HEK293 (cell line): ENCODE measurements around the gene SLIT2.
A peak's percentile ranks its signal among the peaks of the same experiment; 100 is the strongest.

Experiments
- CTCF ChIA-PET: fragments of 350-600 bp; formaldehyde crosslinking; extraction: SDS; loops from one replicate; lab custom pipeline; 2021; ENCODE audit warnings: antibody characterized with exemption; lab: Yijun Ruan, JAX
- POLR2A ChIA-PET: fragments of 300-600 bp; formaldehyde crosslinking; extraction: SDS; loops from one replicate; lab custom pipeline; 2020; ENCODE audit warnings: antibody characterized with exemption, inconsistent platforms; lab: Yijun Ruan, JAX
- H3K27ac ChIP-seq: fragments of 200-500 bp; sonication (Bioruptor generic); 2 replicates; pipeline ENCODE4 v1.5.1; 2014; ENCODE audit warnings: low read depth, low read length, control low read depth, inconsistent platforms; ENCODE audit errors: extremely low read depth
- H3K36me3 ChIP-seq, 2 experiments: fragments of 200-500 bp in 1 of 2; sonication (Bioruptor generic) in 1 of 2; 1 replicate in 1 of 2; 2 replicates in 1 of 2; pipeline ENCODE4 v1.5.1; 2014 to 2017; ENCODE audit warnings: inconsistent platforms in 2 of 2, low read length in 2 of 2; ENCODE audit not compliant: control insufficient read depth in 2 of 2, insufficient read depth in 1 of 2
- H3K4me1 ChIP-seq: fragments of 200-500 bp; sonication (Bioruptor generic); 2 replicates; pipeline ENCODE4 v1.5.1; 2014; ENCODE audit warnings: mild to moderate bottlenecking, low read length, inconsistent platforms; ENCODE audit not compliant: control insufficient read depth, insufficient read depth
- H3K4me3 ChIP-seq: 2 replicates; pipeline ENCODE4 v1.5.1; 2011; ENCODE audit warnings: low read depth, mild to moderate bottlenecking, control low read depth, low read length, moderate library complexity
- H3K9me3 ChIP-seq: fragments of 200-500 bp; sonication (Bioruptor generic); 2 replicates; pipeline ENCODE4 v1.5.1; 2014; ENCODE audit warnings: low read depth, low read length, inconsistent platforms; ENCODE audit not compliant: control insufficient read depth, insufficient read depth
- GFI1B ChIP-seq: fragments of 450-650 bp; formaldehyde crosslinking; IDR thresholded peaks from 2 replicates; pipeline ENCODE4 v1.5.1; 2016; ENCODE audit warnings: missing biosample characterization, missing genetic modification characterization
- KLF10 ChIP-seq: fragments of 450-650 bp; IDR thresholded peaks from 2 replicates; pipeline ENCODE4 v1.5.1; 2018; ENCODE audit warnings: missing biosample characterization, mild to moderate bottlenecking, missing genetic modification characterization
- KLF8 ChIP-seq: fragments of 450-650 bp; formaldehyde crosslinking; IDR thresholded peaks from 2 replicates; pipeline ENCODE4 v1.5.1; 2016; ENCODE audit warnings: missing biosample characterization, missing genetic modification characterization
- YY2 ChIP-seq: fragments of 450-650 bp; formaldehyde crosslinking; IDR thresholded peaks from 2 replicates; pipeline ENCODE4 v1.5.1; 2016; ENCODE audit warnings: missing biosample characterization, missing genetic modification characterization
- ZBTB17 ChIP-seq: fragments of 450-650 bp; formaldehyde crosslinking; IDR thresholded peaks from 2 replicates; pipeline ENCODE4 v1.5.1; 2016; ENCODE audit warnings: missing biosample characterization, missing genetic modification characterization
- ZBTB20 ChIP-seq: fragments of 450-650 bp; formaldehyde crosslinking; IDR thresholded peaks from 2 replicates; pipeline ENCODE4 v1.5.1; 2016; ENCODE audit warnings: missing biosample characterization, missing genetic modification characterization
- ZFP37 ChIP-seq: fragments of 450-650 bp; formaldehyde crosslinking; IDR thresholded peaks from 2 replicates; pipeline ENCODE4 v1.5.1; 2016; ENCODE audit warnings: missing biosample characterization, missing genetic modification characterization
- ZNF10 ChIP-seq: fragments of 450-650 bp; formaldehyde crosslinking; IDR thresholded peaks from 2 replicates; pipeline ENCODE4 v1.5.1; 2017; ENCODE audit warnings: missing biosample characterization, missing genetic modification characterization
- ZNF157 ChIP-seq: fragments of 450-650 bp; formaldehyde crosslinking; IDR thresholded peaks from 2 replicates; pipeline ENCODE4 v1.5.1; 2016; ENCODE audit warnings: missing biosample characterization, missing genetic modification characterization
- ZNF174 ChIP-seq: fragments of 450-650 bp; formaldehyde crosslinking; IDR thresholded peaks from 2 replicates; pipeline ENCODE4 v1.5.0; 2017; ENCODE audit warnings: missing biosample characterization, mild to moderate bottlenecking, missing genetic modification characterization
- ZNF211 ChIP-seq: fragments of 450-650 bp; formaldehyde crosslinking; IDR thresholded peaks from 2 replicates; pipeline ENCODE4 v1.5.1; 2016; ENCODE audit warnings: low read depth, missing biosample characterization, missing genetic modification characterization
- ZNF266 ChIP-seq: fragments of 450-650 bp; formaldehyde crosslinking; IDR thresholded peaks from 2 replicates; pipeline ENCODE4 v1.5.1; 2016; ENCODE audit warnings: missing biosample characterization, missing genetic modification characterization, low read depth
- ZNF274 ChIP-seq, 2 experiments: fragments of 200-500 bp in 1 of 2; fragments of 450-650 bp in 1 of 2; sonication (Bioruptor generic) in 1 of 2; formaldehyde crosslinking in 1 of 2; IDR thresholded peaks; 2 replicates each; pipeline versions ENCODE4 v1.5.1 to v1.6.1; 2014 to 2016; ENCODE audit warnings: borderline replicate concordance in 1 of 2, inconsistent platforms in 1 of 2, low read length in 1 of 2, missing biosample characterization in 1 of 2, missing genetic modification characterization in 1 of 2
- ZNF610 ChIP-seq: fragments of 450-650 bp; formaldehyde crosslinking; IDR thresholded peaks from 2 replicates; pipeline ENCODE4 v1.5.1; 2016; ENCODE audit warnings: missing biosample characterization, missing genetic modification characterization, borderline replicate concordance
- ZNF654 ChIP-seq: fragments of 450-650 bp; formaldehyde crosslinking; IDR thresholded peaks from 2 replicates; pipeline ENCODE4 v1.5.1; 2016; ENCODE audit warnings: low read depth, missing biosample characterization, missing genetic modification characterization
- ZNF658 ChIP-seq: fragments of 450-650 bp; formaldehyde crosslinking; IDR thresholded peaks from 2 replicates; pipeline ENCODE4; 2016; ENCODE audit warnings: missing biosample characterization, missing genetic modification characterization
- ZNF677 ChIP-seq: fragments of 450-650 bp; IDR thresholded peaks from 2 replicates; pipeline ENCODE4 v1.5.0; 2018; ENCODE audit warnings: missing biosample characterization, mild to moderate bottlenecking, missing genetic modification characterization, moderate library complexity
- ZNF768 ChIP-seq: fragments of 450-650 bp; formaldehyde crosslinking; IDR thresholded peaks from 2 replicates; pipeline ENCODE4 v1.5.1; 2018; ENCODE audit warnings: missing biosample characterization, mild to moderate bottlenecking, missing genetic modification characterization
- ZSCAN23 ChIP-seq: fragments of 450-650 bp; formaldehyde crosslinking; IDR thresholded peaks from 2 replicates; pipeline ENCODE4 v1.5.1; 2016; ENCODE audit warnings: missing biosample characterization, missing genetic modification characterization
- TF ChIP-seq, protein P1 (sequence below): fragments of 450-650 bp; formaldehyde crosslinking; IDR thresholded peaks from 2 replicates; pipeline ENCODE4 v1.5.1; 2016; ENCODE audit warnings: missing biosample characterization, missing genetic modification characterization

Gene SLIT2

DNA sequence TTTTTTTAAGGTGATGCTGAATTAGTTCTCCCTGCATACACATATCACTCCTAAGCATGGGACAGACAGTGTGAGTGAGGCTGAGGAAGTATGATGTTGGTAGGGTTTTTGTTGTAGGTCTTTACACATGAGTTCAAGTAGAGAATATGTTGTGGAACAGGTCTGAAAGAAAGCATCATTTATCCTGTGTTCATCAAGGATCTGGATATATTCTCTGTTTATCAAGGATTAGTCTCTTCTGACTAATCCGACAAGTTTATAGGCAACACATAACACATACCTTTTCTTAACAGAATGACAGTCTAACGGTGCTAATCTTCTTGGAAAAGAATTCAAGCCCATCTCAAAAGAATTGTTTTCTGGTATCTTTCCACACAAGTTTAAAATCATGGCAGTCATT, 10.5 kb downstream of the SLIT2 start:
- H3K36me3 ChIP-seq, result peaks cover 0 to 72% of the 10 kb centered on the region in 2 experiments; a peak in 2 of 3 replicates
- no peak overlapping the region for H3K27ac ChIP-seq
- ChIA-PET CTCF (no interaction called here), POLR2A (interaction anchor here (0.7 kb wide), 1 partner anchor 244 kb away, joined by 3 read pairs; no protein-coding TSS in a partner anchor)
- H3K4me1 ChIP-seq, result no peaks in the 10 kb centered on the region
- no peaks in the 10 kb centered on the region for H3K9me3 ChIP-seq
- TF ChIP-seq ZNF658 (tag by site-specific recombination) (no peak), ZNF274 (IDR thresholded peaks at IDR 0.05; ENCODE audit: low read length) (no peak), ZNF274 (tag by site-specific recombination; IDR thresholded peaks at IDR 0.05; ENCODE audit: borderline replicate concordance) (no peak), KLF10 (tag by site-specific recombination) (no peak), YY2 (no peak), ZFP37 (no peak), ZNF174 (tag by site-specific recombination) (no peak), ZSCAN23 (tag by site-specific recombination) (no peak), ZBTB20 (tag by site-specific recombination) (no peak), ZNF157 (tag by site-specific recombination) (no peak), ZNF677 (tag by site-specific recombination) (no peak), ZNF266 (tag by site-specific recombination) (no peak)
- TF ChIP-seq, protein P1, sequence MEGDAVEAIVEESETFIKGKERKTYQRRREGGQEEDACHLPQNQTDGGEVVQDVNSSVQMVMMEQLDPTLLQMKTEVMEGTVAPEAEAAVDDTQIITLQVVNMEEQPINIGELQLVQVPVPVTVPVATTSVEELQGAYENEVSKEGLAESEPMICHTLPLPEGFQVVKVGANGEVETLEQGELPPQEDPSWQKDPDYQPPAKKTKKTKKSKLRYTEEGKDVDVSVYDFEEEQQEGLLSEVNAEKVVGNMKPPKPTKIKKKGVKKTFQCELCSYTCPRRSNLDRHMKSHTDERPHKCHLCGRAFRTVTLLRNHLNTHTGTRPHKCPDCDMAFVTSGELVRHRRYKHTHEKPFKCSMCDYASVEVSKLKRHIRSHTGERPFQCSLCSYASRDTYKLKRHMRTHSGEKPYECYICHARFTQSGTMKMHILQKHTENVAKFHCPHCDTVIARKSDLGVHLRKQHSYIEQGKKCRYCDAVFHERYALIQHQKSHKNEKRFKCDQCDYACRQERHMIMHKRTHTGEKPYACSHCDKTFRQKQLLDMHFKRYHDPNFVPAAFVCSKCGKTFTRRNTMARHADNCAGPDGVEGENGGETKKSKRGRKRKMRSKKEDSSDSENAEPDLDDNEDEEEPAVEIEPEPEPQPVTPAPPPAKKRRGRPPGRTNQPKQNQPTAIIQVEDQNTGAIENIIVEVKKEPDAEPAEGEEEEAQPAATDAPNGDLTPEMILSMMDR (tag by site-specific recombination), result no peak
- TF ChIP-seq, all 188 proteins: peak for 0
- no peak overlapping the region; the same call in 1 of the 2 replicates for H3K4me3 ChIP-seq

DNA sequence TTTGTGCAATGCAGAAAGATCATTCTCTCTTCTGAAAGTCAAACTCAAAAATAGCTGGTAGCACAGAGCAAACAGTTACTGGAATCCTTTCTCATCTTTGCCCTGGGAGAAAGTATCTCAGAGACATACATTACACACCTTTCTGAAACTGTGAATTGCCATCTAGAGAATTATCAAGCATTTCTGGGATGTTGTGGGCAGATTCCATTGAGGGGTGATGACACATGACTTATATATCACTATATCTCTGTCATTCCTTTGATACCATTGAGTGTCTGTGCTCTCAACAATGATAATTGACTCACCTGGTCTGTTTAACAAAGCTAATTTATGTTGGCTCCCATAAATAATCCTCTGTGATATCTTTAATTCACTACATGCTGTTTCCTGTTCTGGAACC, 13.0 kb downstream of the SLIT2 start:
- no peaks in the 10 kb centered on the region for H3K4me1 ChIP-seq
- H3K36me3 ChIP-seq, result peaks cover 0 to 79% of the 10 kb centered on the region in 2 experiments; a peak in 2 of 3 replicates
- H3K4me3 ChIP-seq, result no peak overlapping the region
- no peak overlapping the region for H3K27ac ChIP-seq
- POLR2A ChIA-PET, result interaction anchor here (3.7 kb wide), 1 partner anchor 12 kb away, joined by 26 read pairs; the partner anchor contains the start of gene SLIT2
- CTCF ChIA-PET, result no interaction called here
- TF ChIP-seq ZBTB17 (tag by site-specific recombination) (peak; percentile 51; the same call in 1 of the 2 replicates), KLF10 (tag by site-specific recombination) (no peak), KLF8 (peak; percentile 45; the same call in 1 of the 2 replicates)
- no peaks in the 10 kb centered on the region for H3K9me3 ChIP-seq

DNA sequence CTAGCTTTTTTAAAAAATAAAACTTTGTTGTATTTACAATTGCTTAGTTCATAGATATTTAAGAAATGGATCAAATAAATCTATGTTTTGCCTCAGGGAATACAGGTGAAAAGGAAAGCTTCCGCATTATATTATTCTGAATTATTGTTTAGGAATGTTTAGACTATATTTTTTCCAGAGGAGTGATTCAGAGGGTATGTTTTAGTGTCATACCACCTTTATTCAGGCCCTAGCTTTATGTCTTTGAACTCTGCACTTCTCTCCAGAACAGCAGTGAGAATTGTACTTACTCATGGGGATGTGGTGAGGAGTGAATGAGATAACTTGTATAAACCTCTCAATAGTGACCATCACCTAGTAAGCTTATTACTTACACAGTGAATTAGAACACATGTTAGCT, 14.0 kb downstream of the SLIT2 start:
- Histone ChIP-seq H3K27ac (no peak overlapping the region), H3K4me1 (no peaks in the 10 kb centered on the region), H3K4me3 (no peak overlapping the region), H3K9me3 (no peaks in the 10 kb centered on the region), H3K36me3 (peaks cover 0 to 77% of the 10 kb centered on the region in 2 experiments; a peak in 1 of 3 replicates)
- ChIA-PET CTCF (interaction anchor here (0.8 to 1.0 kb wide), 2 partner anchors 12 to 1041 kb away, joined by 3 read pairs; no protein-coding TSS in a partner anchor), POLR2A (interaction anchor here (3.7 kb wide), 1 partner anchor 13 kb away, joined by 26 read pairs; the partner anchor contains the start of gene SLIT2)
- TF ChIP-seq, protein P1 (tag by site-specific recombination), result no peak
- TF ChIP-seq ZNF768 (tag by site-specific recombination), result no peak
- TF ChIP-seq ZNF211 (tag by site-specific recombination), result no peak
- TF ChIP-seq ZNF610, result no peak
- 0 out of 2 replicates have a peak, but pooled peaks have one; percentile 53 for TF ChIP-seq ZNF10 (tag by site-specific recombination)
- TF ChIP-seq GFI1B, result no peak
- TF ChIP-seq ZNF654, result no peak
